ENCODE measurements around the gene CCDC107. TPM values are rescaled to one million over a fixed set of nuclear protein-coding genes. Genes with fewer than 3 reads are reported as not detected.

CCDC107 gene
- polyA plus RNA-seq, 1 experiment, result 11.8 TPM

DNA sequence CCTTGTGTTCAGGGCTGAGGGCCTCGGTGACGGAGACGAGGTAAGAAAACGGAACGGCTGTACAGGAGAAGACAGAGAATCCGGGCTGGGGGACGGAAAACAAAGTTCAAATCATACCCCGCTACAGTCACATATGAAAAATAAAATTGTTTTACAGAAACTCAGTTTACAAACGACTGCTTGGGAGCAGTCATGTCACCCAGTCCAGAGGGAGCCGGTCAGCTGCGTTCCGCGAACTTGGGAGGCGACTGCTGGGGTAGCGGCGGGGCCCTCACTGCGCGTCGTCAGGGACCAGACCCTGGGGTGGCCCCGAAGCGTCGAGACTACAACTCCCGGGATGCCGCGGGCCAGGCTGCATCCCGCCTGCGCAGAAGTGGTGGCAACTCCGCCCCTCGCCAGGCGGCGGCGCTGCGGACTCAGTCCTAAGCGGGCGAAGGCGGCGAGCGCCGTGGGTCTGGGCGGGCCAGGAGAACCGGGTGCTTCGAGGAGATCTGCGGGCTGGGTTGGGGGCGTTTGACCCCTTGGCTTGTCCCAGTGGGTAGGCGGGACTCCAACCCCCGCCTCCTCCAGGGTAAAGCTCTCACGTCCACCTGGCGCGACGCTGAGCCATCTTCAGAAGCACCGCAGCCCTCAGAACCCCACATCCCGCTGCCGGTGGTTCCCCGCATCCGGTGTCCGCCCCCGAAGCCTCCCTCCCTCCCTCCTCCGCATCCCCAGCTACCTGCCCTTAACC, 11.4 kb upstream of the CCDC107 start:
- TF ChIP-seq, protein P1, sequence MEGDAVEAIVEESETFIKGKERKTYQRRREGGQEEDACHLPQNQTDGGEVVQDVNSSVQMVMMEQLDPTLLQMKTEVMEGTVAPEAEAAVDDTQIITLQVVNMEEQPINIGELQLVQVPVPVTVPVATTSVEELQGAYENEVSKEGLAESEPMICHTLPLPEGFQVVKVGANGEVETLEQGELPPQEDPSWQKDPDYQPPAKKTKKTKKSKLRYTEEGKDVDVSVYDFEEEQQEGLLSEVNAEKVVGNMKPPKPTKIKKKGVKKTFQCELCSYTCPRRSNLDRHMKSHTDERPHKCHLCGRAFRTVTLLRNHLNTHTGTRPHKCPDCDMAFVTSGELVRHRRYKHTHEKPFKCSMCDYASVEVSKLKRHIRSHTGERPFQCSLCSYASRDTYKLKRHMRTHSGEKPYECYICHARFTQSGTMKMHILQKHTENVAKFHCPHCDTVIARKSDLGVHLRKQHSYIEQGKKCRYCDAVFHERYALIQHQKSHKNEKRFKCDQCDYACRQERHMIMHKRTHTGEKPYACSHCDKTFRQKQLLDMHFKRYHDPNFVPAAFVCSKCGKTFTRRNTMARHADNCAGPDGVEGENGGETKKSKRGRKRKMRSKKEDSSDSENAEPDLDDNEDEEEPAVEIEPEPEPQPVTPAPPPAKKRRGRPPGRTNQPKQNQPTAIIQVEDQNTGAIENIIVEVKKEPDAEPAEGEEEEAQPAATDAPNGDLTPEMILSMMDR (IDR thresholded peaks at IDR 0.05; ENCODE audit: low read depth, low read length), result peak; percentile 89
- peak overlapping the region; percentile 73 for H3K4me3 ChIP-seq (ENCODE audit: low read depth, low read length)
- H3K9me3 ChIP-seq (ENCODE audit: control insufficient read depth, insufficient read depth, low read length), result no peaks in the 10 kb centered on the region; the same call in 1 of the 2 replicates
- ChIA-PET POLR2A (interaction anchor here (0.6 to 1.7 kb wide), 6 partner anchors 11 to 82 kb away, joined by 3 to 11 read pairs (median 4); partner anchors contain the start of genes CCDC107 and RMRP), CTCF (interaction anchor here (0.5 to 4.7 kb wide), 24 partner anchors 9 to 307 kb away, joined by 3 to 18 read pairs (median 4); partner anchors contain the start of genes ARHGEF39, CCDC107, RMRP and TESK1)
- no peaks in the 10 kb centered on the region for H3K27me3 ChIP-seq (ENCODE audit: control insufficient read depth, insufficient read depth, low read length)
- H3K27ac ChIP-seq (ENCODE audit: low read depth, low read length), result peak overlapping the region; percentile 11
- DNase-seq (ENCODE audit: low read depth, low spot score), result peak; percentile 66

DNA sequence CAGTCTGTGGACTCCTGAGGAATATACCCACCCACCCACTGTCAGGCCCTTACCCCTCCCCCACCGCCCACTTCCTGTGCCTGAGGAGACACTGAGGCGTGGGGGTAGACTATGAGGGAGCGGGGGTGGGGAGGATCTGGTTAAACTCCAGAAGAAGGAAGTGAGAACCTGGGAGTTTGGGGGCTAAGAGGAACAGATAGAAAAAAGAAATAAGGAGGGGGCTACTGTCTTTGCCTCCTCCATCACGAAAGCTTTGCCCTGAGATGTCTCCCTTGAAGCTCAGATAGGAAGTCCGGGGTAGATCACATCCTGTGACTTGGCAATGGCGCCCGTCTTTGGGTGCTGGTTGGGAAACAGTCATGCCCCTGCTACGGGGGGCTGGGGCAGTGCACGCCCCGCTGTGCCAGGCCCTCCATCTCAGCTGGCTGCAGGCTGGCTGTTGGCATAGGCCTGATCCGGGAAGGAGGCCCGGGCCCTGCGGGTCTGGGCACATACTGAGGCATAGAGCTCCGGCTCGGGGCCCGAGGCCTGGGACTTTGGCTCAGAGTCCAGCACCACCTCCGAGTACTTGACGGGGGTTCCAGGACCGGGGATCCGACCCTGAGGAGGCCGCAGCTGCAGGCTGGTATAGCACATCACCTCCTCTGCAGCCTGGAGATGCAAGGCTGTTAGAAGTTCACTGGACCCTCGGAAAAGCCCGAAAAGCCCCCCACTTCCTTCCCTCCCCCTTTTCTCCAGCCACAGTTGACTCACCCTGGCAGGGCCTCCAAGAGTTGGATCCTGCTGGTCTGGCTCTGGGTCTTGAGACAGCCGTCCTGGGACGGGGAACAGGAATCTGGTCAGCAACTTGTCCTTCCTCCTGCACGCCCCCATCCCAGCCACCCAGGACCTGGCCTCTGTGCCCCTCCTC, 8.4 kb upstream of the CCDC107 start:
- Histone ChIP-seq H3K4me3 (ENCODE audit: low read depth, low read length) (no peak overlapping the region), H3K27ac (ENCODE audit: low read depth, low read length) (no peak overlapping the region), H3K9me3 (ENCODE audit: control insufficient read depth, insufficient read depth, low read length) (no peaks in the 10 kb centered on the region; the same call in 1 of the 2 replicates), H3K27me3 (ENCODE audit: control insufficient read depth, insufficient read depth, low read length) (no peaks in the 10 kb centered on the region)
- ChIA-PET POLR2A (no interaction called here), CTCF (interaction anchor here (1.3 kb wide), 1 partner anchor 8 kb away, joined by 3 read pairs; the partner anchor contains the start of genes CCDC107 and RMRP)
- TF ChIP-seq, protein P1 (IDR thresholded peaks at IDR 0.05; ENCODE audit: low read depth, low read length), result no peak
- no peak for DNase-seq (ENCODE audit: low read depth, low spot score)

DNA sequence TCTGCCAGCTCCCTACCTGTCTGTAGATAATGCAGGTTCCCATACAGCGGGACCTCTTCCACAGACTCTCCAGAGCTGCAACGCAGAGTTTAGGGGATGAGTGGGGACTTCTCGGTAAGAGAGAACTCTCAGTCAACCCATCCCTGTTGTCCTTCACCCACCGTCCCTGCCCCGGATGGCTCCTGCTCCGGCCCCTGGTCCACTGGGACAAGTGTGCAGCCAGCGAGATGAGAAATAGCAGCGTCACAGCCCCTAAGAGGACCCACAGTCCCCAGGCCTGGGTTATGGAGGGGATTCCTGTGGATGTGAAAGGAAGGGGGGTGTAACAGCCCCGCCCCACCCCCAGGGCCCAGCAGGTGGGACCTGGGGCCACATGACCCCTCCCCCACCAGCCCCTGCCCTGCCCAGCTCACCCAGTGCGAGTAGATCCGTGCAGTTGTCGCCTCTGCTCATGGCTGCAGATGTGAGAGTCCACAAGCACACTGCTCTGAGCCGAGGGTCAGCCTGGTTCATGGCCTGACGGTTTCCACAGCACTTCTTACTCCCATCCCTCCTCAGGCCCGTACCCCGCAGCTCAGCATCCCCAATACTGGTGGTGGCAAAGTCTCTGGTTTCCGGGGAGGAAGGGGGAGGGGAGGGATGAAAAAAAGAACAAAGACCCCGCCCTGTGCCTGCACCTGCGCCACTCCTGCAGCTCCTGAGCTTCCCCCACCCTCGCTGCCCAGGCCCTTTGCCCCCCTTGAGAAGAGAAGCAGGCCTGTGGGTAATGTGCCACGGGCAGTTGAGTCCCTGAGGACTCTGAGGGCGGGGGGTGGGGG, 7.5 kb upstream of the CCDC107 start, which contains the start of gene SIT1:
Gene SIT1, minus strand, starts transcription at position 591 of the 818 bp plus-strand sequence. Its CDS starts 78 bp downstream, at position 513.
- POLR2A ChIA-PET, result no interaction called here

DNA sequence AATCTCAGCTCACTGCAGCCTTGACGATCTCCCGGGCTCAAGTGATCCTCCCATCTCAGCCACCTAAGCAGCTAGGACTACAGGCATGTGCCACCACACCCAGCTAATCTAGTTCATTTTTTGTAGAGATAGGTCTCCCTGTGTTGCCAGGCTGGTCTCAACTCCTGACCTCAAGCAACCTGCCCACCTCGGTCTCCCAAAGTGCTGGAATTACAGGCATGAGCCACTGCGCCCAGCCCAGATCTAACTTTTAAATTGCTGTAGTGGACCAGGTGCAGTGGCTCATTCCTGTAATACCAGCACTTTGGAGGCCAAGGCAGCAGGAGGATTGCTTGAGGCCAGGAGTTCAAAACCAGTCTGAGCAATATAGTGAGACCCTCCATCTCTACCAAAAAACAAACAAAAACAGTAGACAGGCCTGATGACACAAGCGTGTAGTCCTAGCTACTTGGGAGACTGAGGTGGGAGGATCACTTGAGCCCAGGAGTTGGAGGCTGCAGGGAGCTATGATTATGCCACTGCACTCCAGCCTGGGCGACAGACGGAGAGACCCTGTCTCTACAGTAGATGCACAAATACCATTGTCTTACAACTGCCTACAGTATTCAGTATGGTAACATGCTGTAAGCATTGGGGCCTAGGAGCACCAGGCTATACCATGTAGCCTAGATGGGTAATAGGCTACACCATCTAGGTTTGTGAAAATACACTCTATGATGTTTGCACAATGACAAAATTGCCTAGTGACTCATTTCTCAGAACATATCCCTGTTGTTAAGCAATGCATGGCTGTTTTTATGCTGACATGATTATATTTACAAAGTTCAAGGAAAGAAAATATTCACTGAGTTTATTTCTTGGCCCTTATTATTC, 5.9 kb upstream of the CCDC107 start:
- Histone ChIP-seq H3K27ac (ENCODE audit: low read depth, low read length) (no peak overlapping the region), H3K27me3 (ENCODE audit: control insufficient read depth, insufficient read depth, low read length) (no peaks in the 10 kb centered on the region), H3K9me3 (ENCODE audit: control insufficient read depth, insufficient read depth, low read length) (peaks cover 3% of the 10 kb centered on the region; the same call in 1 of the 2 replicates), H3K4me3 (ENCODE audit: low read depth, low read length) (no peak overlapping the region)
- ChIA-PET CTCF (interaction anchor here (1.0 to 1.1 kb wide), 2 partner anchors 43 to 48 kb away, joined by 4 to 6 read pairs; no protein-coding TSS in a partner anchor), POLR2A (no interaction called here)
- no peak for DNase-seq (ENCODE audit: low read depth, low spot score)
- TF ChIP-seq, protein P1 (IDR thresholded peaks at IDR 0.05; ENCODE audit: low read depth, low read length), result no peak

More for the DNA sequence above, 7.5 kb upstream of the CCDC107 start, which contains the start of gene SIT1:
- Histone ChIP-seq H3K27me3 (ENCODE audit: control insufficient read depth, insufficient read depth, low read length) (no peaks in the 10 kb centered on the region), H3K9me3 (ENCODE audit: control insufficient read depth, insufficient read depth, low read length) (no peaks in the 10 kb centered on the region; the same call in 1 of the 2 replicates), H3K27ac (ENCODE audit: low read depth, low read length) (no peak within 1 kb of the TSS), H3K4me3 (ENCODE audit: low read depth, low read length) (no peak within 1 kb of the TSS)
- no peak for DNase-seq (ENCODE audit: low read depth, low spot score)
- CTCF ChIA-PET, result no interaction called here
- TF ChIP-seq, protein P1 (IDR thresholded peaks at IDR 0.05; ENCODE audit: low read depth, low read length), result no peak

All from AG04450 (cell line).